Body of pancreas (tissue), 4 donors: Measurements from ENCODE around the gene NCK1. TPM values are rescaled to one million over a fixed set of nuclear protein-coding genes. Genes with fewer than 3 reads are reported as not detected.

Experiments used
- ATAC-seq: fragments of 150-250 bp; one replicate; pipeline ENCODE4 v1.9.1; 2016
- DNase-seq, 4 donors: peaks; one replicate each; pipeline ENCODE4 v3.0.0-alpha.2; 2019
- H3K27ac ChIP-seq, 4 donors: fragments of 200-600 bp; sonication (generic); 1 replicate in 3 of 4; 2 replicates in 1 of 4; pipeline versions ENCODE4 v1.5.1 to v1.6.1; 2016 to 2019; ENCODE audit warnings: mild to moderate bottlenecking in 1 of 4, mixed read lengths in 1 of 4, moderate library complexity in 1 of 4
- H3K27me3 ChIP-seq, 2 donors: fragments of 200-600 bp; sonication (generic); one replicate each; pipeline ENCODE4 v1.6.0; 2016; ENCODE audit warnings: mild to moderate bottlenecking in 1 of 2
- H3K36me3 ChIP-seq, 2 donors: fragments of 200-600 bp; sonication (generic); replicated peaks in 1 of 2; 2 replicates each; pipeline ENCODE4 v1.5.1; 2016; ENCODE audit warnings: low read depth in 2 of 2; ENCODE audit not compliant: insufficient read depth in 1 of 2
- H3K4me1 ChIP-seq: fragments of 200-600 bp; sonication (generic); one replicate; pipeline ENCODE4 v1.6.0; 2016
- H3K4me3 ChIP-seq, 2 donors: fragments of 200-600 bp; sonication (generic); 1 replicate in 1 of 2; 2 replicates in 1 of 2; pipeline ENCODE4 v1.5.1; 2016 to 2019
- H3K9me3 ChIP-seq, 3 donors: fragments of 200-600 bp; sonication (generic); 1 replicate in 2 of 3; 2 replicates in 1 of 3; pipeline ENCODE4 v1.5.1; 2016
- POLR2A ChIP-seq, 3 donors: fragments of 450-650 bp; IDR thresholded peaks; one replicate each; pipeline ENCODE4 v1.6.1; 2016; ENCODE audit warnings: antibody characterized with exemption in 3 of 3, mild to moderate bottlenecking in 2 of 3
- WGBS, 2 donors: methylation state at CpG; one replicate each; pipeline ENCODE4 v1.1.5; 2017; 5-methylcytosine and 5-hydroxymethylcytosine counted together
- intact Hi-C: fragments of 100-400 bp; cut with DNase I; formaldehyde crosslinking; loops from one replicate; pipeline ENCODE4 v1.15.1; 2023
- total RNA-seq, 2 donors: library from RNA; depleted of rRNA; stranded (reverse); fragments of >200 nt; gene quantifications; one replicate each; pipeline ENCODE4 v1.1.0, GENCODE V29; 2016
- TF ChIP-seq, protein P1 (sequence below), 7 experiments: fragments of 450-650 bp in 4 of 7; fragments of 200-600 bp in 3 of 7; sonication (generic) in 3 of 7; IDR thresholded peaks; one replicate each; pipeline ENCODE4 v1.5.1; 2016 to 2019; ENCODE audit warnings: antibody characterized with exemption in 7 of 7

NCK1 gene
- total RNA-seq, 2 donors from 2014 or later = 19.4 to 20.0 TPM

DNA sequence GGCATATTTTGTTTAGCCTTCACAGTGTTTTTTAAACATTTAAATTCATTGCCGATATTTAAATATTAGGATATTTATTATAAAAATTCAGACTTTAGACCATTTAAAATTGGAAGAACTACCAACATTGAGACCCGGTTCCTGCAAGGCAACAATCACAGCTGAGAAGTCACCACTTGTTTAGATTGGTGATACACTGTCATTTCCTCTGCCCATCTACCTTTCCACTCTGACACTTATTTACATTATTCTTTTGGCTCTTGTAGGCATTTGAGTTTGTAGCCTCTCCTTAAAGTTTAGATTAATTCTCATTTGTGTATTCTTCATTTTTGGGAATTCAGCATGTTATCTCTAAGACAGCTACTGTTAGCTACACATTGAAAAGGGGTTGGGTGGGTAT is 85.5 kb downstream of the NCK1 start:
- no peaks in the 10 kb centered on the region for H3K4me1 ChIP-seq
- no peaks in the 10 kb centered on the region for H3K9me3 ChIP-seq

DNA sequence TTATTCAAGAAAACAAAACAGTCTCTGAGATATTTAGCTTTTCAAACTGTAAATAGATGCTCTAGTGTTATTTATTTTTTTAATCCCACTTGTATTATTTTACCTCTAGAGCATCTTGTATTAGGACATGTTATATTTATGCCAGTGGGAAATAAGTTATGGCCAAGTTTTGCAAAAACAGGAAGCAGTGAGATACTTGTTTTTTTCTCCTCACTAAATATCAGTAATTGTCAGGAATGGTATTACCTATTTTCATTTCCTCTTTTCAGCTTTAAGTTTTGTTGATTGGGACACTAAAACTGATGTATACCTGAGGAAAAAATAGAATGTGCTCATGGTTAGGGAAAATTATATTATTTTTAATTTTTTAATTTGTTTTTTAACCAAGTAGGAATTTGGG is 87.1 kb downstream of the NCK1 start:
- no peak overlapping the region for H3K4me3 ChIP-seq
- H3K27me3 ChIP-seq = no peaks in the 10 kb centered on the region
- H3K9me3 ChIP-seq = no peaks in the 10 kb centered on the region
- no peaks in the 10 kb centered on the region for H3K4me1 ChIP-seq
- intact Hi-C loops = no loop called here
- H3K36me3 ChIP-seq = peaks cover 0 to 6% of the 10 kb centered on the region in 2 donors
- TF ChIP-seq, protein P1, sequence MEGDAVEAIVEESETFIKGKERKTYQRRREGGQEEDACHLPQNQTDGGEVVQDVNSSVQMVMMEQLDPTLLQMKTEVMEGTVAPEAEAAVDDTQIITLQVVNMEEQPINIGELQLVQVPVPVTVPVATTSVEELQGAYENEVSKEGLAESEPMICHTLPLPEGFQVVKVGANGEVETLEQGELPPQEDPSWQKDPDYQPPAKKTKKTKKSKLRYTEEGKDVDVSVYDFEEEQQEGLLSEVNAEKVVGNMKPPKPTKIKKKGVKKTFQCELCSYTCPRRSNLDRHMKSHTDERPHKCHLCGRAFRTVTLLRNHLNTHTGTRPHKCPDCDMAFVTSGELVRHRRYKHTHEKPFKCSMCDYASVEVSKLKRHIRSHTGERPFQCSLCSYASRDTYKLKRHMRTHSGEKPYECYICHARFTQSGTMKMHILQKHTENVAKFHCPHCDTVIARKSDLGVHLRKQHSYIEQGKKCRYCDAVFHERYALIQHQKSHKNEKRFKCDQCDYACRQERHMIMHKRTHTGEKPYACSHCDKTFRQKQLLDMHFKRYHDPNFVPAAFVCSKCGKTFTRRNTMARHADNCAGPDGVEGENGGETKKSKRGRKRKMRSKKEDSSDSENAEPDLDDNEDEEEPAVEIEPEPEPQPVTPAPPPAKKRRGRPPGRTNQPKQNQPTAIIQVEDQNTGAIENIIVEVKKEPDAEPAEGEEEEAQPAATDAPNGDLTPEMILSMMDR (IDR thresholded peaks at IDR 0.05) = no peak
- TF ChIP-seq POLR2A (IDR thresholded peaks at IDR 0.05) = no peak
- no peak overlapping the region for H3K27ac ChIP-seq
- ATAC-seq (no peak), DNase-seq (no peak)

More for the DNA sequence above, 85.5 kb downstream of the NCK1 start:
- TF ChIP-seq, protein P1 (IDR thresholded peaks at IDR 0.05) = no peak
- TF ChIP-seq POLR2A (IDR thresholded peaks at IDR 0.05) = no peak
- no peak overlapping the region for H3K4me3 ChIP-seq
- 46 to 50% methylated on average over 2 of the region's 2 CpGs for WGBS, 2 donors
- no peaks in the 10 kb centered on the region for H3K27me3 ChIP-seq
- no peak overlapping the region for H3K27ac ChIP-seq
- ATAC-seq = no peak
- H3K36me3 ChIP-seq = peaks cover 0 to 6% of the 10 kb centered on the region in 2 donors
- no peak for DNase-seq
- intact Hi-C loops = no loop called here

DNA sequence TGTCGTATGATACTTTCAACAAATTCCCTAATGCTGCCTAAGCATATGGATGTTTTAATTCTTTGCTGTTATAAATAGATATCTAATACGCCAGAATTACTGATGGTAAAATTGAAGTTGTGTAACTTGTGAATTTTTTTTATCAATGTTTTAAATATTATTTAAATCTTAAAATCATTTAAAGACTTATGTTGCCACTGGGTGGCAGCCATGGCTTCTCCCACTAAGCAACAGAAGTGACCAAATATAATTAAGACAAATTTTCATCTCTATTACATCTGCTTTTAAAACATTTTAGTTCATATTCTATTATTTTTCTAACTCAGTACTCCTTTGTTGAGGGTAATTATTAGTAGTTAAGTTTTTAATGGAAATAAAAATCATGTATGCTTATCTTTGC is 87.7 kb downstream of the NCK1 start:
- WGBS, 2 donors = 91 to 95% methylated on average over 2 of the region's 2 CpGs
- no peak for TF ChIP-seq POLR2A (IDR thresholded peaks at IDR 0.05)
- TF ChIP-seq, protein P1 (IDR thresholded peaks at IDR 0.05) = no peak
- DNase-seq = no peak
- no peaks in the 10 kb centered on the region for H3K27me3 ChIP-seq
- peaks cover 0 to 6% of the 10 kb centered on the region in 2 donors for H3K36me3 ChIP-seq
- no peaks in the 10 kb centered on the region for H3K4me1 ChIP-seq
- intact Hi-C loops = no loop called here
- no peak for ATAC-seq
- H3K27ac ChIP-seq = no peak overlapping the region
- no peak overlapping the region for H3K4me3 ChIP-seq
- no peaks in the 10 kb centered on the region for H3K9me3 ChIP-seq

DNA sequence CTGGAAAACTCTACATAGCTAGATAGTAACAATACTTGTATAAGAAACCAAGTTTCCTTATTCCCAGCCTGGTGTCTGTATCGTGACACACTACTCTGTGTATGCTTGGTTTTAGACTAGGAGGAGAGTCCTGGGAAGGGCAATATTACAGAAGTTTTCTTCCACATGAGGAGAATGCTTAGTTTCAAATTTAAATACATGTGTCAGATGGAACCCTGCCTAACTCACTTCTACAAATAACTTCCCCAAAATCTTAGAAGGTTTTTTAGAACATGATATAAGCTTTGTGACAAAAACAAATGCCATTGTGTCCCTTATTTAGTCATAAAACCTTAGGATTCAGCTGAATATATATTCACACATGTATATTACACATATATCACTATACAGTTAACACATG is 88.6 kb downstream of the NCK1 start:
- H3K36me3 ChIP-seq = peaks cover 0 to 6% of the 10 kb centered on the region in 2 donors
- no peak overlapping the region for H3K4me3 ChIP-seq
- H3K27ac ChIP-seq = no peak overlapping the region
- intact Hi-C loops = no loop called here
- 71 to 100% methylated on average over 1 of the region's 1 CpG for WGBS, 2 donors
- DNase-seq (no peak), ATAC-seq (no peak)
- H3K27me3 ChIP-seq = no peaks in the 10 kb centered on the region
- TF ChIP-seq, protein P1 (IDR thresholded peaks at IDR 0.05) = no peak
- TF ChIP-seq POLR2A (IDR thresholded peaks at IDR 0.05) = no peak
- H3K9me3 ChIP-seq = no peaks in the 10 kb centered on the region
- peaks cover 7% of the 10 kb centered on the region for H3K4me1 ChIP-seq

DNA sequence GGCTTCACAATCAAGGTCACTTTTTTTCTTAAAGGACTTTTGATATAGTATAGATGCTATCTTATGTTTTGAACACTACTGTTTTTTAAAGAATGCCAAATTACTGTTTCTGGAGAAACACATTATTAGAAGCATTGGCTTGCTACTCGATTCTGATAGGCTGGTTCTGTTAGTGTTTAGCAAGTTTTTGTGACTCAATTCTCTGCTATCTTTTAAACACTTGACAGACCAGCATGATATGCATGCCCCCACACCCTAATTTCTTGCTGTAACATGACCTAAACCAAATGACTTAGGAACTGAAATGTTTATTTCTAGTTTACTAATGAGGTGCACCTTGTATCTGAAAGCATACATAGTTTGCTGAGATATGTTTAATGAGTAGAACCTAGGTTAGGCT is 90.3 kb downstream of the NCK1 start:
- Histone ChIP-seq H3K27me3 (no peaks in the 10 kb centered on the region), H3K4me3 (no peak overlapping the region), H3K9me3 (no peaks in the 10 kb centered on the region), H3K4me1 (peaks cover 15% of the 10 kb centered on the region), H3K27ac (no peak overlapping the region), H3K36me3 (peaks cover 0 to 2% of the 10 kb centered on the region in 2 donors)
- intact Hi-C loops = no loop called here
- no peak for DNase-seq
- 48 to 65% methylated on average over 1 of the region's 1 CpG for WGBS, 2 donors
- no peak for TF ChIP-seq POLR2A (IDR thresholded peaks at IDR 0.05)
- TF ChIP-seq, protein P1 (IDR thresholded peaks at IDR 0.05) = no peak
- no peak for ATAC-seq
